Neural cell (in vitro differentiated cells): Measurements from ENCODE around the gene LSM14A. TPM values are rescaled to one million over a fixed set of nuclear protein-coding genes. Genes with fewer than 3 reads are reported as not detected.

Experiments
- H2AFZ ChIP-seq: fragments of 200-600, 300-800 bp; sonication (generic), shearing (Covaris generic); 2 replicates; pipeline ENCODE4 v1.6.0; 2014; ENCODE audit warnings: low read depth, mild to moderate bottlenecking, antibody characterized with exemption, low read length, moderate library complexity
- H3F3A ChIP-seq: fragments of 200-600 bp; shearing (Covaris generic); 2 replicates; pipeline ENCODE4 v1.6.1; 2016; ENCODE audit warnings: mild to moderate bottlenecking, moderate library complexity, mixed read lengths, antibody characterized with exemption, low read length; ENCODE audit not compliant: insufficient read depth, poor library complexity, severe bottlenecking
- H3K27ac ChIP-seq: fragments of 200-600, 300-800 bp; sonication (generic), shearing (Covaris generic); 2 replicates; pipeline ENCODE4 v1.5.1; 2014; ENCODE audit warnings: mild to moderate bottlenecking, low read length, moderate library complexity
- H3K27me3 ChIP-seq: fragments of 300-800, 200-600 bp; sonication (generic), shearing (Covaris generic); 2 replicates; pipeline ENCODE4 v1.6.0; 2014; ENCODE audit warnings: mild to moderate bottlenecking, low read depth, low read length, moderate library complexity; ENCODE audit not compliant: insufficient read depth
- H3K36me3 ChIP-seq: fragments of 300-800, 200-600 bp; sonication (generic), shearing (Covaris generic); 2 replicates; pipeline ENCODE4 v1.5.1; 2014; ENCODE audit warnings: mild to moderate bottlenecking, antibody characterized with exemption, low read length, moderate library complexity; ENCODE audit not compliant: insufficient read depth
- H3K4me2 ChIP-seq: fragments of 300-800, 200-600 bp; sonication (generic), shearing (Covaris generic); 2 replicates; pipeline ENCODE4 v1.6.0; 2014; ENCODE audit warnings: mild to moderate bottlenecking, low read length
- H3K4me3 ChIP-seq: fragments of 300-800, 200-600 bp; sonication (generic), shearing (Covaris generic); 2 replicates; pipeline ENCODE4 v1.5.1; 2014; ENCODE audit warnings: mild to moderate bottlenecking, low read length, moderate library complexity
- H3K79me2 ChIP-seq: fragments of 200-600 bp; shearing (Covaris generic); replicated peaks from 2 replicates; pipeline ENCODE4 v1.6.0; 2014; ENCODE audit warnings: mild to moderate bottlenecking, low read length, moderate library complexity; ENCODE audit not compliant: insufficient read depth
- H3K9ac ChIP-seq: fragments of 300-800, 200-600 bp; sonication (generic), shearing (Covaris generic); 2 replicates; pipeline ENCODE4 v1.6.1; 2016; ENCODE audit warnings: mild to moderate bottlenecking, low read length, mixed read lengths
- H3K9me2 ChIP-seq: fragments of 200-600 bp; shearing (Covaris generic); 2 replicates; pipeline ENCODE4 v1.6.1; 2016; ENCODE audit warnings: mild to moderate bottlenecking, low read length, mixed read lengths; ENCODE audit not compliant: insufficient read depth
- H3K9me3 ChIP-seq: fragments of 200-600, 300-800 bp; sonication (generic), shearing (Covaris generic); 2 replicates; pipeline ENCODE4 v1.6.1; 2016; ENCODE audit warnings: mild to moderate bottlenecking, mixed run types, low read length, moderate library complexity, mixed read lengths
- H4K20me1 ChIP-seq: fragments of 200-600 bp; shearing (Covaris generic); 2 replicates; pipeline ENCODE4 v1.6.1; 2016; ENCODE audit warnings: mild to moderate bottlenecking, mixed run types; ENCODE audit not compliant: insufficient read depth
- EP300 ChIP-seq: fragments of 450-650 bp; conservative IDR thresholded peaks from 2 replicates; pipeline ENCODE4 v1.6.1; 2014; ENCODE audit warnings: antibody characterized with exemption, mild to moderate bottlenecking, moderate library complexity; ENCODE audit not compliant: poor library complexity, severe bottlenecking
- EZH2 ChIP-seq: fragments of 200-600, 300-800 bp; shearing (Covaris generic), sonication (generic); IDR thresholded peaks from 2 replicates; pipeline ENCODE4 v1.6.1; 2014; ENCODE audit warnings: antibody characterized with exemption, low read length, borderline replicate concordance, mild to moderate bottlenecking; ENCODE audit not compliant: insufficient read depth, poor library complexity, severe bottlenecking
- MXI1 ChIP-seq: fragments of 450-650 bp; conservative IDR thresholded peaks from 2 replicates; pipeline ENCODE4 v1.6.1; 2014; ENCODE audit warnings: antibody characterized with exemption, mild to moderate bottlenecking; ENCODE audit not compliant: poor library complexity, severe bottlenecking
- POLR2AphosphoS5 ChIP-seq: IDR thresholded peaks from 2 replicates; pipeline ENCODE4 v1.6.1; 2012
- RAD21 ChIP-seq: fragments of 450-650 bp; conservative IDR thresholded peaks from 2 replicates; pipeline ENCODE4 v1.6.1; 2014; ENCODE audit warnings: antibody characterized with exemption, mild to moderate bottlenecking, moderate library complexity
- SMC3 ChIP-seq: fragments of 450-650 bp; conservative IDR thresholded peaks from 2 replicates; pipeline ENCODE4 v1.6.1; 2014; ENCODE audit warnings: antibody characterized with exemption, mild to moderate bottlenecking, moderate library complexity; ENCODE audit not compliant: poor library complexity
- TAF1 ChIP-seq: IDR thresholded peaks from 2 replicates; pipeline ENCODE4 v1.6.1; 2012; ENCODE audit warnings: low read depth
- polyA plus RNA-seq: library from polyadenylated mRNA; depleted of rRNA; stranded (reverse); fragments of >200 nt; gene quantifications from 2 replicates; pipeline ENCODE4 v1.2.3, GENCODE V29; 2014
- TF ChIP-seq, protein P1 (sequence below): IDR thresholded peaks from 2 replicates; pipeline ENCODE4 v1.6.1; 2012; ENCODE audit warnings: borderline replicate concordance
- TF ChIP-seq, protein P2 (sequence below): fragments of 450-650 bp; IDR thresholded peaks from 2 replicates; pipeline ENCODE4 v1.5.1; 2014; ENCODE audit warnings: antibody characterized with exemption, mild to moderate bottlenecking, moderate library complexity; ENCODE audit not compliant: poor library complexity, severe bottlenecking

Gene LSM14A
- polyA plus RNA-seq, 1 donor from 2014 or later: 104 TPM

DNA sequence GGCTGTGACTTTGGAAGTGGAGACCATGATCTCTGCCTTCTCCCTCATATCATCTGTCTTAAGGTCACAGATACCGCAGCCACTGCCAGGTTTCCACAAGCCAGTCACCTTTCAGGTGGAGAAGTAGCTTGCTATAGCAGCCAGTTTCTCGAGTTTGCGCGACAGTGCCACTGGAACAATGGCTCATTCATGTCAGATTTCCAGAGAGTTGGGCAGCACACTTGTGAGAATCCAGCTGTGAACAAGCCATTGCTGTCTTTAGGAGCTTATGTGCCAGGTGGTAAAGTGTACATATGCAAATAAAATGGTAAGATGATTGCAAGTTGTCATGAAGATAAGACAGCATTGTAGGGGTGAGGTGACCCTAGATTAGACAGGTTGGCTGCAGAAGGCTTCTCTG is 104.3 kb downstream of the LSM14A start:
- H3K4me3 ChIP-seq: no peak overlapping the region
- H3K9me3 ChIP-seq: no peaks in the 10 kb centered on the region
- TF ChIP-seq POLR2AphosphoS5 (no peak), EP300 (no peak)
- H3K79me2 ChIP-seq: peaks cover 13% of the 10 kb centered on the region
- H2AFZ ChIP-seq: no peak overlapping the region
- no peaks in the 10 kb centered on the region for H3K36me3 ChIP-seq
- H3K4me2 ChIP-seq: no peak overlapping the region
- no peaks in the 10 kb centered on the region for H3F3A ChIP-seq
- H4K20me1 ChIP-seq: no peaks in the 10 kb centered on the region
- no peaks in the 10 kb centered on the region for H3K27me3 ChIP-seq
- H3K27ac ChIP-seq: no peak overlapping the region
- H3K9ac ChIP-seq: no peak overlapping the region
- no peaks in the 10 kb centered on the region for H3K9me2 ChIP-seq

DNA sequence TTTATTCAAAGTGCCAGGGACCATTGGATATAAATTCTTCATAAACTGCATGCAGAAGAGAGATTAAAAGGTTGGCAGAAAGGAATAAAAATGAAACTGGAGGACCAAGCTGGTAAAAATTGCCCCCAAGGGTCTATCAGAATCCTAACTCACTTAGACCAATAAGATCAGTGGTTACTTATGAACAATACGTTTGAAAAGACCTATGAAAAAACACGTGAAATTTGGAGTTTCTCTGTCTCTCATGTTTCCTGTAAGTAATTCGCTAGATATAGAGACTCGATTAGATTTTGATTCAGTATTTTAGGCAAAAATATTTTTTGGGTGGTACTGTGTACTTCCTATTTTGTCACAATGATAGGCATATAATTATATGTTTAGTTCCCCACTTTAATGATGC is 104.9 kb downstream of the LSM14A start:
- H3K79me2 ChIP-seq: peaks cover 13% of the 10 kb centered on the region
- H3K27ac ChIP-seq: no peak overlapping the region
- H3K9me3 ChIP-seq: no peaks in the 10 kb centered on the region
- no peak overlapping the region for H3K4me3 ChIP-seq
- H3K27me3 ChIP-seq: no peaks in the 10 kb centered on the region
- H3K36me3 ChIP-seq: no peaks in the 10 kb centered on the region
- no peaks in the 10 kb centered on the region for H4K20me1 ChIP-seq
- no peak overlapping the region for H3K4me2 ChIP-seq
- no peak overlapping the region for H3K9ac ChIP-seq
- no peaks in the 10 kb centered on the region for H3K9me2 ChIP-seq
- TF ChIP-seq EP300 (no peak), MXI1 (no peak), TAF1 (no peak), EZH2 (no peak), POLR2AphosphoS5 (no peak), SMC3 (no peak), RAD21 (no peak)
- TF ChIP-seq, protein P1, sequence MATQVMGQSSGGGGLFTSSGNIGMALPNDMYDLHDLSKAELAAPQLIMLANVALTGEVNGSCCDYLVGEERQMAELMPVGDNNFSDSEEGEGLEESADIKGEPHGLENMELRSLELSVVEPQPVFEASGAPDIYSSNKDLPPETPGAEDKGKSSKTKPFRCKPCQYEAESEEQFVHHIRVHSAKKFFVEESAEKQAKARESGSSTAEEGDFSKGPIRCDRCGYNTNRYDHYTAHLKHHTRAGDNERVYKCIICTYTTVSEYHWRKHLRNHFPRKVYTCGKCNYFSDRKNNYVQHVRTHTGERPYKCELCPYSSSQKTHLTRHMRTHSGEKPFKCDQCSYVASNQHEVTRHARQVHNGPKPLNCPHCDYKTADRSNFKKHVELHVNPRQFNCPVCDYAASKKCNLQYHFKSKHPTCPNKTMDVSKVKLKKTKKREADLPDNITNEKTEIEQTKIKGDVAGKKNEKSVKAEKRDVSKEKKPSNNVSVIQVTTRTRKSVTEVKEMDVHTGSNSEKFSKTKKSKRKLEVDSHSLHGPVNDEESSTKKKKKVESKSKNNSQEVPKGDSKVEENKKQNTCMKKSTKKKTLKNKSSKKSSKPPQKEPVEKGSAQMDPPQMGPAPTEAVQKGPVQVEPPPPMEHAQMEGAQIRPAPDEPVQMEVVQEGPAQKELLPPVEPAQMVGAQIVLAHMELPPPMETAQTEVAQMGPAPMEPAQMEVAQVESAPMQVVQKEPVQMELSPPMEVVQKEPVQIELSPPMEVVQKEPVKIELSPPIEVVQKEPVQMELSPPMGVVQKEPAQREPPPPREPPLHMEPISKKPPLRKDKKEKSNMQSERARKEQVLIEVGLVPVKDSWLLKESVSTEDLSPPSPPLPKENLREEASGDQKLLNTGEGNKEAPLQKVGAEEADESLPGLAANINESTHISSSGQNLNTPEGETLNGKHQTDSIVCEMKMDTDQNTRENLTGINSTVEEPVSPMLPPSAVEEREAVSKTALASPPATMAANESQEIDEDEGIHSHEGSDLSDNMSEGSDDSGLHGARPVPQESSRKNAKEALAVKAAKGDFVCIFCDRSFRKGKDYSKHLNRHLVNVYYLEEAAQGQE: no peak
- TF ChIP-seq, protein P2, sequence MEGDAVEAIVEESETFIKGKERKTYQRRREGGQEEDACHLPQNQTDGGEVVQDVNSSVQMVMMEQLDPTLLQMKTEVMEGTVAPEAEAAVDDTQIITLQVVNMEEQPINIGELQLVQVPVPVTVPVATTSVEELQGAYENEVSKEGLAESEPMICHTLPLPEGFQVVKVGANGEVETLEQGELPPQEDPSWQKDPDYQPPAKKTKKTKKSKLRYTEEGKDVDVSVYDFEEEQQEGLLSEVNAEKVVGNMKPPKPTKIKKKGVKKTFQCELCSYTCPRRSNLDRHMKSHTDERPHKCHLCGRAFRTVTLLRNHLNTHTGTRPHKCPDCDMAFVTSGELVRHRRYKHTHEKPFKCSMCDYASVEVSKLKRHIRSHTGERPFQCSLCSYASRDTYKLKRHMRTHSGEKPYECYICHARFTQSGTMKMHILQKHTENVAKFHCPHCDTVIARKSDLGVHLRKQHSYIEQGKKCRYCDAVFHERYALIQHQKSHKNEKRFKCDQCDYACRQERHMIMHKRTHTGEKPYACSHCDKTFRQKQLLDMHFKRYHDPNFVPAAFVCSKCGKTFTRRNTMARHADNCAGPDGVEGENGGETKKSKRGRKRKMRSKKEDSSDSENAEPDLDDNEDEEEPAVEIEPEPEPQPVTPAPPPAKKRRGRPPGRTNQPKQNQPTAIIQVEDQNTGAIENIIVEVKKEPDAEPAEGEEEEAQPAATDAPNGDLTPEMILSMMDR: no peak
- H2AFZ ChIP-seq: no peak overlapping the region
- no peaks in the 10 kb centered on the region for H3F3A ChIP-seq

DNA sequence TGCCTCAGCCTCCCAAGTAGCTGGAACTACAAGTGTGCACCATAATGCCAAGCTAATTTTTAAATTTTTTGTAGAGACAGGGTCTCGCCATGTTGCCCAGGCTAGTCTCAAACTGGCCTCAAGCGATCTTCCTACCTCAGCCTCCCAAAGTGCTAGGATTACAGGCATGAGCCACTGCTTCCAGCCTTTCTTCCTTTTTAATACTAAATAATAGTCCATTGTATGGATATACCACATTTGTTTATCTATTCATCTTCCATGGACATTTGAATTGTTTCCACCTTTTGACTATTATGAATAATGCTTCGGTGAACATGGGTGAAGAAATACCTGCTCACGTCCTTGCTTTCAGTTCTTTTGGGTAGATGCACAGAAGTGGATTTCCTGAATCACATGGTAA is 106.5 kb downstream of the LSM14A start:
- H3K79me2 ChIP-seq: peaks cover 13% of the 10 kb centered on the region
- H3K27me3 ChIP-seq: no peaks in the 10 kb centered on the region
- no peaks in the 10 kb centered on the region for H3K9me2 ChIP-seq
- H3K4me3 ChIP-seq: no peak overlapping the region
- H3K36me3 ChIP-seq: no peaks in the 10 kb centered on the region
- H3K9ac ChIP-seq: no peak overlapping the region
- H3F3A ChIP-seq: no peaks in the 10 kb centered on the region
- no peak overlapping the region for H3K4me2 ChIP-seq
- no peaks in the 10 kb centered on the region for H4K20me1 ChIP-seq
- H3K9me3 ChIP-seq: no peaks in the 10 kb centered on the region
- H2AFZ ChIP-seq: no peak overlapping the region
- no peak overlapping the region for H3K27ac ChIP-seq
- TF ChIP-seq RAD21: no peak
- no peak for TF ChIP-seq POLR2AphosphoS5
- no peak for TF ChIP-seq MXI1
- no peak for TF ChIP-seq EZH2
- no peak for TF ChIP-seq EP300
- TF ChIP-seq, protein P2: no peak
- TF ChIP-seq, protein P1: no peak
- TF ChIP-seq TAF1: no peak
- TF ChIP-seq SMC3: no peak
